AG10803 (cell line): ENCODE results near the gene TCEA3.
A peak's percentile ranks its signal among the peaks of the same experiment; 100 is the strongest.

Source experiments
- DNase-seq: peaks from one replicate; pipeline ENCODE4 v3.0.0; 2010; ENCODE audit warnings: low read depth
- H3K4me3 ChIP-seq: 2 replicates; pipeline ENCODE4 v1.5.1; 2011; ENCODE audit warnings: mild to moderate bottlenecking, low read length, control low read depth
- CTCF ChIP-seq: conservative IDR thresholded peaks from 2 replicates; pipeline ENCODE4 v1.5.1; 2011; ENCODE audit warnings: mild to moderate bottlenecking, low read length, control low read depth, inconsistent platforms

Gene TCEA3

GRCh38 chr1:23424293-23425192 is at the start of gene TCEA3:
TSS of gene TCEA3 (minus strand) at chr1:23424748. CDS start at chr1:23424633, 115 bp downstream.
- TF ChIP-seq CTCF, result 0 out of 2 replicates have a peak, but pooled peaks have one; percentile 8
- peak; percentile 42 for DNase-seq
- H3K4me3 ChIP-seq, result peak within 1 kb of the TSS; percentile 69

GRCh38 chr1:23473037-23473800 is 48.7 kb upstream of the TCEA3 start:
- H3K4me3 ChIP-seq, result no peak overlapping the region
- peak; percentile 38 for DNase-seq
- no peak for TF ChIP-seq CTCF

- DNase-seq, result no peak
- TF ChIP-seq CTCF, result no peak
- no peak overlapping the region for H3K4me3 ChIP-seq
Observed at GRCh38 chr1:23472351-23473036, 47.9 kb upstream of the TCEA3 start.

- TF ChIP-seq CTCF, result no peak
- peak; percentile 24 for DNase-seq
- no peak overlapping the region for H3K4me3 ChIP-seq
Observed at GRCh38 chr1:23471473-23472075, 47.0 kb upstream of the TCEA3 start.

GRCh38 chr1:23470282-23471070 is 45.9 kb upstream of the TCEA3 start:
- no peak overlapping the region for H3K4me3 ChIP-seq
- TF ChIP-seq CTCF, result no peak
- peak; percentile 71 for DNase-seq

GRCh38 chr1:23469372-23469982 is 44.9 kb upstream of the TCEA3 start:
- no peak for DNase-seq
- no peak overlapping the region for H3K4me3 ChIP-seq
- no peak for TF ChIP-seq CTCF
